Endothelial cell of umbilical vein (primary cell): ENCODE data around the gene UTS2R.

Experiments
- CTCF ChIP-seq, 2 donors: IDR thresholded peaks; 1 replicate in 1 of 2; 2 replicates in 1 of 2; pipeline ENCODE4 v1.5.1; 2011; ENCODE audit warnings: low read length in 2 of 2, mild to moderate bottlenecking in 2 of 2, moderate library complexity in 2 of 2, control low read depth in 1 of 2, inconsistent platforms in 1 of 2, low read depth in 1 of 2; ENCODE audit not compliant: insufficient read depth in 1 of 2; ENCODE audit errors: extremely low read depth in 1 of 2
- EZH2 ChIP-seq: IDR thresholded peaks from 2 replicates; pipeline ENCODE4 v1.6.1; 2012; ENCODE audit warnings: borderline replicate concordance, low read depth, mild to moderate bottlenecking, moderate library complexity, low read length, inconsistent platforms; ENCODE audit not compliant: severe bottlenecking
- FOS ChIP-seq: IDR thresholded peaks from 2 replicates; pipeline ENCODE4 v1.6.1; 2011; ENCODE audit warnings: mild to moderate bottlenecking, low read length, moderate library complexity, borderline replicate concordance; ENCODE audit not compliant: insufficient read depth
- MYC ChIP-seq: IDR thresholded peaks from one replicate; pipeline ENCODE4 v1.6.1; 2011; ENCODE audit warnings: mild to moderate bottlenecking, low read depth, low read length
- POLR2A ChIP-seq: IDR thresholded peaks from 2 replicates; pipeline ENCODE4 v1.6.1; 2012; ENCODE audit warnings: low read depth, mild to moderate bottlenecking, control low read depth, low read length
- POLR2AphosphoS5 ChIP-seq: IDR thresholded peaks from 2 replicates; pipeline ENCODE4 v1.6.1; 2012; ENCODE audit warnings: low read depth, mild to moderate bottlenecking, control low read depth, low read length, moderate library complexity; ENCODE audit not compliant: insufficient read depth

- TF ChIP-seq CTCF (IDR thresholded peaks at IDR 0.05; ENCODE audit: extremely low read depth in 1 of 2, insufficient read depth in 1 of 2, low read depth in 1 of 2, low read length in 2 of 2), result no peak
- TF ChIP-seq FOS, result no peak
- no peak for TF ChIP-seq MYC
- no peak for TF ChIP-seq POLR2AphosphoS5
- no peak for TF ChIP-seq EZH2
- TF ChIP-seq POLR2A, result no peak
Observed at GRCh38 chr17:82370471-82371332, 863 bp upstream of the UTS2R start.
